GM18508 (cell line): ENCODE measurements around the gene TRPM5.

ENCODE experiments used
- ATAC-seq: cut with Tn5 transposase; IDR thresholded peaks from one replicate; pipeline ENCODE4 v1.9.1; 2021; ENCODE audit warnings: moderate number of reproducible peaks; ENCODE audit not compliant: insufficient read depth, unreplicated experiment

TRPM5 gene

DNA sequence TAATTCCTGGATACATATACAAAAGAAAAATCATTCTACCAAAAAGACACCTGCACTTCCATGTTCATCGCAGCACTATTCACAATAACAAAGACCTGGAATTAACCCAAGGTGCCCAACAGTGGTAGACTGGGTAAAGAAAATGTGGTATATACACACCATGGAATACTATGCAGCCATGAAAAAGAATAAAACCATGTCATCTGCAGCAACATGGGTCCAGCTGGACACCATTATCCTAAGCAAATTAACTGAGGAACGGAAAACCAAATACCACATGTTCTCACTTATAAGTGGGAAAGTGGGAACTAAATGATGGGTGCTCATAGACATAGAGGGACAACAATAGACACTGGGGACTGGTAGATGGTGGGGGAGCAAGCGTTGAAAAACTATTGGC, 4.5 kb downstream of the TRPM5 start:
- ATAC-seq = no peak

DNA sequence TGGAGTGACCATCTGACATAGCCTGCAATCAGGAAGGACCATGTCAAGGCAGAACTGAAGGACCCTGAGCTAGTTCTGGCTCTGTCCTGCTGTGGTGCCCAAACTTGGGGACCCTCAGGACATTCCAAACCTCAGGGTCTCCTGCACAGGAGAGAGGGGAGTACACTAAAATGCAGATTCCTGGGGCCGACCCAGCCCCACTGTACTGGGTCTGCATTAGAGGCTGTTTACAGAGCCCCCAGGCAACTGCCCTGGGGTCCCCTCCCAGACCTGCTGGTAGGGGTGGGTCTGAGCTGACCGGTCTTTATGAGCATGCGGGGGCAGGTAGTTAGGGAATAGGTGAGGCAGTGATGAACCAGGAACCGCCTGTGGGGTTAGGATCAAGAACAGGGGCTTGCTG, 6.8 kb downstream of the TRPM5 start:
- no peak for ATAC-seq

DNA sequence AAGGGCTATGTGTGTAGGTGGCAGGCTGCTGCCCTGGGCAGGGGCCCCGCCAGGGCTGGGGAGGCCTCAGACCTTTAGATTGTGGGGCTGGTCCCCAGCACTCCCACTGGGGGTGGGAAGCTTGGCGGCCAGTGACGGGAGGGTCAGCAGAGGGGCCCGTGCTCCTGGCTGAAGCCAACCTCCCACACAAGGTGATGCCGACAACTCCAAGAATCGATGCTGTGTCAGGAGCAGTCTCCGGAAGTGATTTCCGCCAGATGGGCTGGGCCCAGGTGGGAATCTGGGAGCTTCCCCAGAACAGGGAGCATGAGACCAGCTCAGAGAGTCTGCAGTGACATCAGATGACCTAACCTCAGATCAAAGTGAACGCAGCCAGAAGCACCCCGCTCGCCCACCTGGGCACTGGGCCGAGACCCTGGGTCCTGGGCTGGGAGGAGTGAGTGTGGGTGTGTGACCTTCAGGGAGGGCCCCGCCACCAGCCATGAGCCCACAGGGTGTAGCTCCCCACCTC, 7.7 kb downstream of the TRPM5 start:
- ATAC-seq = no peak

DNA sequence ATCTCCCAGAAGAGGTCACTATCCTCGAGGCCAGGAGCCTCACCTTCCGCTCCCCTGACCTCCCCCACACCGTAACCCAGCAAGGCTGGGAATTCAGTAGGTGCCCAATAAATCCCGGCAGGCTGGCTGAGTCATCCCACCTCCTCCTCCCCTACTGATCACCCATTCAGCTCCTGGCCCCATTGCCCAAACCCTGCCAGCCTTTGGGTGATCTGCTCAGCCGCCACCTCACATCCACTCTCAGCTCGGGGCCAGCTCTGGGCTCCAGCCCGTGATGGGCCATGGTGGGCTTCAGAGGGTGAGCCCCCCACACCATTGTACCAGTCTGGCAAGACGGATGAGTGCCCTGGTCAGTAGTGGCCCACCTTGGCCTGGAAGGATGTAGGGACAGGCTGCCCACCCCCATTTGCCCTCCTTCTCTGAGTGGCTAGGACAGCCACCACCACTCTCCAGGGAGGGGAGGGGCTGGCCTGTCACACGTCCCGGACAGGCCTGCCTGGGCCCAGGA, 8.2 kb downstream of the TRPM5 start:
- ATAC-seq = no peak

DNA sequence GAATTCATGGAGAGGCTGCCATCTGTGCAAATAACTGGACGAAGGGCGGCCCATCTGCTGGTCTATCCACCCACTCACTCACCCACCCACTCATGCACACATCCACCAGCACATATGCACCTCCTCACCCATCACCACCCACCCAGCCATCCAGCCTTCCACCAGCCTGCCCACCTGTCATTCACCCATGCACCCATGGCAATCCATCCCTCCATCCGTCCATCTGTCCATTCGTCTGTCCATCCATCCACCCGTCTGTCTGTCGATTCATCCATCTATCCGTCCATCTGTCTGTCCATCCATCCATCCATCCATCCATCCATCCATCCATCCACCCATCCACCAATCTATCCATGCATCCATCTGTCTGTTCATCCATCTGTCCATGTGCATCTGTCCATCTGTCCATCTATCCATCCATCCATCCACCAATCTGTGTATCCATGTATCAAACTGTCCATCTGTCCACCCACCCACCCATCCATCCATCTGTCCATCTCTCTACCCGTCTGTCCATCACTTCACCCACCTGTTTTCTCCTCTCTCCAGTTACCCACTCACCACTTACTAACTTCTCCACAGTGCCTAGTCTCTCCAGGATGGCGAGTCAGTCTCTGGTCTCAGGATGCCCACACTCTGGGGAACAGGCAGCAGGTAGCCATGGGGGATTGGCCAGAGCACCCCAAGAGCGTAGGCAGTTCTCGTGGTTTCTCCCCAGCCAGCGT, 8.9 kb downstream of the TRPM5 start:
- no peak for ATAC-seq

DNA sequence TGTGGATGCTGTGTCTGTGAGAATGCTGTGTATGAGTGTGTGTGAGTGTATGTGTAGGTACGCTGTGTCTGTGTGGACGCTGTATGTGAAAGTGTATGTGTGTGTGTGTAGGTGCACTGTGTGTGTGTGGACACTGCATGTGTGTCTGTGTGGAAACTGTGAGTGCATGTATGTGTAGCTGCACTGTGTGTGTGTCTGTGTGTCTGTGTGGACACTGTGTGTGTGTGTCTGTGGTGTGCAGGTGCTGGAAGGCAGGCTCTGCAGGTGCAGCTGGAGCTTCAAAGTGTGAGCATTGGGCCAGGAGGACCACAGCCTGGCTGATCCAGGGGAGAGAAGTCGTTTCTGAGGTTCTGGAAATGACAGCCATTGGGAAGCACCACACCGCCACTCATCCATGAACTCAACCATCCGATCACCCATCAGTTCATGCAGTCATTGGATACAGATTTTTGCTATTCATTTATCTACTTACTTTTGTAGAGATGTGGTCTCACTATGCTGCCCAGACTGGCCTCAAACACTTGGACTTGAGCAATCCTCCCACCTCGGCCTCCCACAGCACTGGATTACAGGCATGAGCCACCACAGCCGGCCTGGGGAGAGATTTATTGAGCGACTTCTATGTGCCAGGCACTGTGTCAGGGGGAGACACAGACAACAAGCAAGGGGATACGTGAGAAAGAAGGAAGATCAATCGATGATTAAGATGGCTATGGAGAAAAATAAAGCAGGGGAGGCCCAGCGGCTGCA, 9.6 kb downstream of the TRPM5 start:
- no peak for ATAC-seq

DNA sequence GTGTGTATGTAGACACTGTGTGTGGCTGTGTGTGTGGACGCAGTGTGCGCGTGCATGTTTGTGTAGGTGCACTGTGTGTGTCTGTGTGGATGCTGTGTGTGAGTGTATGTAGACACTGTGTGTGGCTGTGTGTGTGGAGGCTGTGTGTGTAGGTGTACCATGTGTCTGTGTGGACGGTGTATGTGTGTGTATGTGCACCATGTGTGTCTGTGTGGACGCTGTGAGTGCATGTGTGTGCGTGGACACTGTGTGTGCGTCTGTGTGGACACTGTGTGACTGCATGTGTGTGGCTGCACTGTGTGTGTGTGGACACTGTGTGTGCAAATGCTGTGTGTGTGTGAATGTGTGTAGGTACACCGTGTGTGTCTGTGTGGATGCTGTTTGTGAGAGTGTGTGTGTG, 10.3 kb downstream of the TRPM5 start:
- no peak for ATAC-seq

DNA sequence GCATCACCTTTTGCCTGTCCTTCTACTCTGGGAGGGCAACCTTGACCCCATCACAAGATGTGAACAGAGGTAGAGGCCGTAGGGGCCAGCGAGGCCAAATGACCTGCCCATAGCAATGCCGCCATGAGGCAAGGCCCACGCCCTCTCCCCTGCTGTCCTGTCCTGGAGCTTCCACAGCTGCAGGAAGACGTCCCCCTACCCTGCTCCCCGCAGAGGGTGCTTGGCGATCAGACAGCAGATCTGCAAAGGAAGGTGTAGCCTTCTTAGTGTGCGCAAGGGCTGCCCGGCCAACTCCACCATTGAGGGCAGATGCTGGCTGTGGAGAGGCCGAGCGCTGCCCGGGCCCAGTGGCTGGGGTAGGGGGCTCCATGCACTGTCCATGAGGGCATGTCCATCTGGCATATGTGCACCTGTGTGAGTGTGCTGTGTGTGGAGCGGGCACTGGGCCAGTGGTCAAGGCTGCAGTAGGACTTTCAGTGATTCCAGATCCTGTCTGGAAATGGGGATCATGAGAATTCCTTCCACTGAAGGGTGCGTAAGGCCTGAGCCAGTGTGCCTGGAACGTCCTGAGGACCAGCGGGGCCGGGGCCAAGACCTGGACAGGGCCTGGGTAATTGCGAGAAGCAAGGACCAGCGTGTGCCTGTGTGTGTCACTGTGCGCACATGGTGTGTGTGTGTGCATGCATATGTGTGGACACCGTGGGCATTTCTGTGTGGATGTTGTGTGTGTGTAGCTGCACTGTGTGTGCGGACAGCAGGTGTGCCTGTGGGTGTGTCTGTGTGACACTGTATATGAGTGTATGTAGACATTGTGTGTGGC, 11.0 kb downstream of the TRPM5 start:
- no peak for ATAC-seq

DNA sequence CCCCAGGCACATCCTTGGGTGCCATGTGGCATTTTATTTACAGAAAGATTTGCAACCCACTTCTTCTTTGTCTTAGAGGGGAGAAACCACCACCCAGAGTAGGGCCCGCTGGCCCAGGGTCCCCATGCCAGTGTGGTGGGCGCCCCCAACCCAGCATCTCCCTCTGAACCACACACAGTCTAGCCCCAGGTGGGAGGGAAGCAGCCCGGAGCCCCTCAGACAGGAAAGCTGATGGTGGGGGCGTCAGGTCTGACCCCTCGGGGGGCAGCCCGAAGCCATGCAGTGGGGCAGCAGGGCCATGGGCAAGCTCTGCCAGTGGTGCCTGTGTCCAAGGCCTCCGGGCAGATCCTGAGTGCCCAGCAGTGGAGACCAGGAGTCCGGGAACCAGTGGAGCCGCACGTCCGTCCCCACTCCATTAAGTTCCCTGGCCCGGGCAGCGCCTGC, 11.7 kb downstream of the TRPM5 start:
- ATAC-seq = no peak

DNA sequence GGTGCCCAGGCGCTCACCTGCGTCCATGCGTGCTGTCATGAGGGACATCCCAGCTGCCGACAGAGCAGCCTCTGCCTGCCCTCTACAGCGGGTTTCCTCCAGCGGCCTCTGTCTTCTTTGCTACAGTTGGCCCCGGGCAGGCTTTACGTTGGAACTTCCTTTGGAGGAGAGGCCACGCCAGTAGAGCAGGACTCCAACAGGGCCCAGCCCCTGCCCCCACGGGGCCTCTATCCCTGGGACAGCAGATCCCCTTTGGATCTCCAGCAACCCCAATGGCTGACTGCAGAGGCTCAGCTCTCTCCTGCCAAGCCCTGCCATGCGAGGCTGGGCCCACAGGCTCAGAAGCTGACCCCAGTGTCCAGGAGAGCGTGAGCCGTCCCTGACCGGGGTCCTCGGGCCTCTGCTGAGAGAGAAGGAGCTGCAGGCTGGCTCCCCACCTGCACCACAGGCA, 12.1 kb downstream of the TRPM5 start:
- no peak for ATAC-seq

DNA sequence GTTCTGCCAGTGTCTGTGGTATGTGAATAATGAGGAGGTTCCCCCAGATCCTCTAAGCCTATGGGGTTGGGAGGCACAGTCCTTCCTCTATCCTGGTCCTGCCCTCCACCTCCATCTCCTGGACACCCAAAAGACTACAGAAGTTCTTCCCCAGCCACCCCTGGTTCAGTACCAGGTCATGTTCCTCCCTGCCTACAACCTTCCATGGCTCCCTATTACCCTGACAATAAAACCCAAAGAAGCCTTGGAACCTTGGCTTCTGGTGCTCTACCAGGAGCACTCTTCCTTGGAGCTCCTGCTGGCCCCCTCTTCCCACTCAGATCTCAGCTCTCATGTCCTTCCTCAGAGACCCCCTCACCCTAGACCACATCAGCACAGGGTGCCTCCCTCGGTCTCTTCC, 12.9 kb downstream of the TRPM5 start:
- no peak for ATAC-seq

DNA sequence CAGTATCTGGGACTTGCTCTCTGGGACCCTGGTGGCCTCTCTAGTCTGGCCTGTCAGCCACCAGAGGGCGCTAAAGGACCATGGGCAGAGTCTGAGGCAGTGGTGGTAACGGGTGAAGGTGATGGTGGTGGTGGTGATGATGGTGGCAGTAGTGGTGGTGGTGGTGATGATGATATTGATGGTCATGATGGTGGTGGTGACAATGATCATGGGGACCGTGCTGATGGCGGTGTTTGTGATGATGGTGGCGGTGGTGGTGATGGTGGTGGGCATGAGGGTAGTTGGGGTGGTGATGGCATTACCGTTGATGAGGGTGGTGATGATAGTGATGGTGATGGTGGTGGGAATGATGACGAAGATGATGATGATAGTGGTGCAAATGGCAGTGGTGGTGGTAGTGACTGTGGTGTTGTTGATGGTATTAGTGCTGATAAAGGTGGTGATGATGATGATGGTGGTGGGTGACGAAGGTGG, 16.0 kb downstream of the TRPM5 start:
- ATAC-seq = no peak

DNA sequence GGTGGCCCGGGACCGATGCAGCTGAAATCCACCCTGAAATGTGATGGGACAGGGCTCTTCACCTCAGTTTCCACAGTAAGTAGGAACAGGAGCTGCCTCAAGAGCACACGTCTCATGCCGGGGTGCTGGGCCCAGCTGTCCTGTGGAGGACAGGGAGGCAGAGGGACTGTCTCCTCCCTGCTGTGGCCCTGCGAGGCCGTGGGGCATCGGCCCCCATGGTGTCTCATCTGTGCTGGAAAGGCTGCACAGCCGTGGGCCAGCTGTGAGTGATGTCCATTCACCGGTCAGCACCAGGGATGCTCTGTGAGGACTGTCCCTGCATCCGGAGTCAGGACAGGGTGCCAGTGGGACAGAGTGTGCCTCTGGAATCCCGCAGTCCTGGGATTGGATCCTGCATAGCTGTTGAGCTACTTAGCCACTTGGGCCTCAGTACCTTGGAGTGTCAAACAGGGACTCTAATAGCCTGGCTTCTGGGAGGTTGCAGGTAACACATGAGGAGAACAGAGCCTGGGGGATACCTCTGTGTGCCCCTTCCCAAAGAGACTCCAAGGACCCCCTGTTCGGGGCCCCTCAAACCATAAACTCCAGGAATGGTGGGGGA, 16.5 kb downstream of the TRPM5 start:
- ATAC-seq = no peak

DNA sequence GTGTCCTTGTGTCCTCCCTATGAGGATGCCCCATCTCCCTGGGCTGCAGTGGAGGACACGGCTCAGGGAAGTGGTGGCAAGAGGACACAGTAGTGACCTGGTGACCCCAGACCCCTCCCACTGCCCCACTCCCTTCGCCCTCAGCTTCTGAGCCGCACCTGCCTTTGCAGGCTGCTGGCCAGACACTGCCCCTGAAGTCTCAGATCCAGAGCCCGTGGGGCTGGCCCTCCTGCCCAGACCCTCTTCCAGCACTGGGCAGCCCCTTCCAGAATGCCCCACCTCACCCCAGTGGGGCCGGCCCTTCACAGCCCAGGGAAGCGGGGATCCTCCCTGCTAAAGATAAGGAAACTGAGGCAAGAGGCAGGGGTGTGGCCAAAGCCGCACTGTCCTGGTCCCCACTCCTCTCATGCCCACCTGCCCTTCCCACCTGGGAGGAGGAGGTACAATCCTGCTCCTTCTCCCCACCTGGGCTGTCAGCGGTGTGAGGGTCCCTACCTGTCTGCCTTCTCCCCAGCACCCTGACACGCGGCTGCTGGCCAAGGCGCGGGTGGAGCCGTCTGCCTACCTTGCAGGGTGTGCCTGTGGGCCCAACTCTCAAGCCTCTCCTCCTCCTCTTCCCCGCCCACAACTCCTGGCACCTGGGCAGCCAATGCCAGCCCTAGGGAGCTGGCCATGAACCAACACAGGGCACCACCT, 17.3 kb downstream of the TRPM5 start:
- ATAC-seq = no peak

DNA sequence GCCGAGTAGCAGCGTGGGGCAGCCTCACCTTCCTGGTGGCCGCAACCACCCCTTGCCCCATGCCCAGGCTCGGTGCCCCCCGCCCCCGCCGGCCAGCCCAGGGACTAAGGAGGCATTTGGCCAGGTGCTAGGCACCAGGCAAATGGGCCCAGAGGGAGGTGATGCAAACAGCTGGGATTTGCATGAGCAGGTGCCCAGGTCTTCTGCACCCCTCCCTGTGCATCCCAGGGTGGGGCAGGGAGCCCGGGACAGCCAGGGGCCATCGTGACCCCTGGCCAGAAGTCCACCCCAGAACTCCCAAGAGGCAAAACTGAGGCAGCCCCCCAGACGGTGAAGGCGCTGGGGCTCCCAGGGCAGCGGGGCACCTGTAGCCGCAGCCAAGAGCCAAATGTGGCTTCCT, 18.1 kb downstream of the TRPM5 start:
- ATAC-seq = no peak

DNA sequence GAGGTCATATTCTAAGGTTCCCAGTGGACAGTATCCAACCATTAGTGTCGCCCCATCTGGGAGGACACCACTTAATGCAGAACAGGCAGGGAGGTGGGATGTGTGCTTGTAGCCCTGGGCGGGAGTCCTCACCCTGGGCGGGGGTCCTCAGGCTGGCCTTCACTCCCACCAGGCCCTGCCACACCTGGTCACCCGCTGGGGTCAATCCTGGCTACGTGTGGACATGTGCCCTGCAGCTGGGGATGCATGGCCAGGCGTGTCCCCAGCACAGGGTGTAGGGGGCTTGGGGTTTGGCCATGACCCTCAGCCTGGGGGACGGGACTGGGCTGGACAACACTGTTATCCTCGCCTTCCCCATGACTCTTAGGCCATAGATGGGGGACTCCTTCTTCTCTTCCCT, 18.8 kb downstream of the TRPM5 start:
- no peak for ATAC-seq

DNA sequence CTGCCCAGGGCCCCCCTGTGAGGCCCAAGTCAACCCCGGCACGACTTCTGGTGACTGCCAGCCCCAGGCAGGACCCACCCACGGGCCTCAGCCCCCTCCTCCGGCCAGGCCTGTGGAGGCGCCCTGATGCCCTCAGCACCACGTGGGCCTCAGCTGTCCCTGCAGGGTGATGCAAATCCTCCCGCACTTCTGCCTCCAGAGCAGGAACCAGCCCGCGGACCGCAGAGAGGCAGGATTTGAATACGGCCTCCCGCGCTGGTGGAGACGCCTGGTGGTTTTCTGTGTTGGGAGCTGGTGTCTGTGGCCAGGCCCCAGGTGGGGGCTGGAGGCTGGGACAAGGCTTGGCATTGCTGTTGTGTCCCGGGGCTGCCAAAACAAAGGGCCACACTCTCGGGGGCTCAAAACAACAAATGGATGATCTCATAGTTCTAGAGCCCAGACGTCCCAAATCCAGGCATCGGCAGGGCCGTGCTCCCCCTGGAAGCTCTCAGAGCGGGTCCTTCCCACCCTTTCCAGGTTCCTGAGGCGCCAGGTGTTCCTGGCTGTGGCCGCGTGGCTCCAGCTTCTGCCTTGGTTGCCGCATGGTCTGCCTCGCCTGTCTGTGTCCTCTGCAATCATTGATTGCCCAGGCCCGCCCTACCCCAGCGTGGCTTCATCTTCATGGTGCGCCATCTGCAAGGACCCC, 19.4 kb downstream of the TRPM5 start:
- ATAC-seq = no peak

DNA sequence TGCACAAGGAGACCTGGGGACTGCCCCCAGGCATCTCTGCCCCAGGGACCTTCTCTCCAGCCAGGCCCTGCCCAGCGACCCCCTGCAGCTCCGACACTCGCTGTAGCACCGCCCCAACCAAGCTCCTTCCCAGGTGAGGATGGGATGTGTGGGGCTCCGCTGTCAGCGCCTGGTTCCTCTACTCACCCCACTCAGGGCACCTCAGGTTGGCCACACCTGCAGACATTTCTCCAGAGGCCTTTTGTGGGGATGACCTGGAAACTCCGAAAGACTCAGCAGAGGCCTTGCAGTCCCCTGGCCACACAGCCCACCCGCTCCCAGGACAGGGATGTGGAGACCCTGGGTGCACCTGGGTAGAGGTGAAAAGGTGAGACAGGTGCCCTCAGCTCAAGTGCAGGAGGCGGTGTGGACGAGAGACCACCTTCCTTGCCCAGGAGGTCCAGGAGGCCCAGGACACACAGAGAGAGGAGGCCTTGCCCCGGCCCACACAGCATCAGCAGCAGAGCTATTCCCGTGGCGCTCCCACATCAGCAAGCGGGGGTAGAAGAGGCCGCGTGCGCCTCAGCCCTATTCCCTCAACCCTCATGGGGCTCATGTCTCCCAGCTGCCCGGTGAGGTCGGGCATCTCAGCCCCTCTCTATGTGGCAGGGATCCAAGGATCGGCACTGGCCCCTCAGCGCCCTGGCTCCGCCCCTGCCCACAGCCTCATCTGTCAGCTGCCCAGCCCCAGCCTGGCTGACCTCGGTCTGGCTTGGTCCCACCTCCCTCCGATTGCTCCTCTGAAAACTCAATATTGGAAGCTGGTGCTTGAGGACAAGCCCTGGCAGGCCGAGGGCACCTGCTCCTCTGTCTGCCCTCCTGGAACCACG, 20.9 kb downstream of the TRPM5 start:
- ATAC-seq = no peak
